HG03521 (cell line): ENCODE data around the gene GCG.

ENCODE experiments used
- ATAC-seq: cut with Tn5 transposase; IDR thresholded peaks from one replicate; pipeline ENCODE4 v1.9.1; 2021; ENCODE audit warnings: mild to moderate bottlenecking, moderate library complexity; ENCODE audit not compliant: unreplicated experiment

GCG gene

GRCh38 chr2:162153608-162154224, 1.7 kb upstream of the GCG start:
- ATAC-seq, result peak; percentile 99

GRCh38 chr2:162149940-162150339, 2.1 kb downstream of the GCG start:
- ATAC-seq, result no peak

GRCh38 chr2:162149466-162149865, 2.6 kb downstream of the GCG start:
- ATAC-seq, result no peak

GRCh38 chr2:162148956-162149355, 3.1 kb downstream of the GCG start:
- no peak for ATAC-seq

GRCh38 chr2:162143969-162144368, 8.1 kb downstream of the GCG start:
- ATAC-seq, result no peak

GRCh38 chr2:162138310-162138709, 13.7 kb downstream of the GCG start:
- no peak for ATAC-seq

GRCh38 chr2:162127422-162127821, 24.6 kb downstream of the GCG start:
- ATAC-seq, result no peak

- no peak for ATAC-seq
These were observed 25.5 kb downstream of the GCG start for GRCh38 chr2:162126527-162126926.

GRCh38 chr2:162126111-162126519, 25.9 kb downstream of the GCG start:
- ATAC-seq, result peak; percentile 78

GRCh38 chr2:162125138-162125537, 26.9 kb downstream of the GCG start:
- ATAC-seq, result no peak

GRCh38 chr2:162123806-162124758, 28.0 kb downstream of the GCG start:
- no peak for ATAC-seq

- ATAC-seq, result no peak
These were observed 33.6 kb downstream of the GCG start for GRCh38 chr2:162118166-162119031.

GRCh38 chr2:162116352-162116751, 35.7 kb downstream of the GCG start:
- ATAC-seq, result no peak

- no peak for ATAC-seq
These were observed 37.0 kb downstream of the GCG start for GRCh38 chr2:162115076-162115475.

- no peak for ATAC-seq
These were observed 37.8 kb downstream of the GCG start for GRCh38 chr2:162114271-162114670.

- ATAC-seq, result no peak
These were observed 38.3 kb downstream of the GCG start for GRCh38 chr2:162113776-162114168.

- no peak for ATAC-seq
These were observed 38.8 kb downstream of the GCG start for GRCh38 chr2:162113088-162113775.

- ATAC-seq, result no peak
These were observed 39.8 kb downstream of the GCG start for GRCh38 chr2:162111958-162112850.

- ATAC-seq, result no peak
These were observed 44.6 kb downstream of the GCG start for GRCh38 chr2:162107361-162107901.
